ENCODE data around the gene RNF222. TPM values are rescaled to one million over a fixed set of nuclear protein-coding genes. Genes with fewer than 3 reads are reported as not detected.

Gene RNF222
- total RNA-seq, 4 donors from 2014 or later: 0.15 to 0.23 TPM; not detected in 2

DNA sequence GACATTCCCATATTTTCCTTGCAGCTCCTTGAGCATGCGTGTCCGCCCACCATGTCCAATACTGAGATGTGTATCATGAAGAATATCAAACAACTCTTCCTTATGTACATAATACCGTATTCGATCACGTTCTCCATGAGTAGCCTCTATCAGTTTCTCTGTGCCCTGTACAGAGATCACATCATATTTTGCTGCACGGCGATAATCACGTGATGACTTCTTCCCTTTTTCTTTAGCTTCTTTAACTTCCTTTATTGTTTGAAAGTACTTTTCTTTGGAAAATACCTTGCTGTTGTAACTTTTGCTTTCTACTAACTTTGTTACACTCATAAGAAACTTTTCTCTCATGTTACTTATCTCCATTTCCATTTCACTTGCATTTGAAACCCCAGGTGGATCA is 27.7 kb downstream of the RNF222 start:
- Histone ChIP-seq H3K27me3 (no peaks in the 10 kb centered on the region), H3K27ac (no peak overlapping the region), H3K4me3 (no peak overlapping the region), H3K4me1 (peaks cover 0 to 13% (median 0%) of the 10 kb centered on the region in 3 donors), H3K36me3 (peaks cover 0 to 54% of the 10 kb centered on the region in 2 donors), H3K9me3 (no peaks in the 10 kb centered on the region)
- 93 to 98% methylated on average over 8 of the region's 8 CpGs for WGBS, 2 donors (ENCODE audit: low coverage in 1 of 2)
- no peak for TF ChIP-seq EP300 (IDR thresholded peaks at IDR 0.05)
- TF ChIP-seq, protein P1, sequence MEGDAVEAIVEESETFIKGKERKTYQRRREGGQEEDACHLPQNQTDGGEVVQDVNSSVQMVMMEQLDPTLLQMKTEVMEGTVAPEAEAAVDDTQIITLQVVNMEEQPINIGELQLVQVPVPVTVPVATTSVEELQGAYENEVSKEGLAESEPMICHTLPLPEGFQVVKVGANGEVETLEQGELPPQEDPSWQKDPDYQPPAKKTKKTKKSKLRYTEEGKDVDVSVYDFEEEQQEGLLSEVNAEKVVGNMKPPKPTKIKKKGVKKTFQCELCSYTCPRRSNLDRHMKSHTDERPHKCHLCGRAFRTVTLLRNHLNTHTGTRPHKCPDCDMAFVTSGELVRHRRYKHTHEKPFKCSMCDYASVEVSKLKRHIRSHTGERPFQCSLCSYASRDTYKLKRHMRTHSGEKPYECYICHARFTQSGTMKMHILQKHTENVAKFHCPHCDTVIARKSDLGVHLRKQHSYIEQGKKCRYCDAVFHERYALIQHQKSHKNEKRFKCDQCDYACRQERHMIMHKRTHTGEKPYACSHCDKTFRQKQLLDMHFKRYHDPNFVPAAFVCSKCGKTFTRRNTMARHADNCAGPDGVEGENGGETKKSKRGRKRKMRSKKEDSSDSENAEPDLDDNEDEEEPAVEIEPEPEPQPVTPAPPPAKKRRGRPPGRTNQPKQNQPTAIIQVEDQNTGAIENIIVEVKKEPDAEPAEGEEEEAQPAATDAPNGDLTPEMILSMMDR (IDR thresholded peaks at IDR 0.05): no peak
- no peak for TF ChIP-seq POLR2AphosphoS5 (IDR thresholded peaks at IDR 0.05)
- no peak for TF ChIP-seq POLR2A (IDR thresholded peaks at IDR 0.05)
- no peak for ATAC-seq

DNA sequence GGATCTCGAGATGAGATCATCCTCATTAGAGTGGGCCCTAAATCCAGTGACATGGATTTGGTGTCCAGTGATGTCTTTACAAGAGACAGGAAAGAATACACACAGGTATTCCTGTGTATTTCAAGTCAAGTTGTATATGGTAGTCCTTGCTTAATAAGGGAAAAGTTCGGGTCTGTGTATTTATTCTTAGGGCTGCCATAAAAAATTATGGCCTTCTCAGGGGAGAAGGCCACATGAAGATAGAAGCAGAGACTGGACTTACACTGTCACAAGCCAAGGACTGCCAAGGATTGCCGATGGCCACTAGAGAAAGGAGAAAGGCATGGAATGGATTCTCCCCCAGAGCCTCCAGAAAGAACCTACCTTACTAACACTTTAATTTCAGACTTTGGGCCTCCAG is 29.4 kb downstream of the RNF222 start:
- no peak overlapping the region for H3K27ac ChIP-seq
- peaks cover 0 to 8% (median 0%) of the 10 kb centered on the region in 3 donors for H3K4me1 ChIP-seq
- H3K27me3 ChIP-seq: no peaks in the 10 kb centered on the region
- H3K9me3 ChIP-seq: no peaks in the 10 kb centered on the region
- H3K4me3 ChIP-seq: no peak overlapping the region
- peaks cover 0 to 63% of the 10 kb centered on the region in 2 donors for H3K36me3 ChIP-seq
- WGBS, 2 donors (ENCODE audit: low coverage in 1 of 2): 58 to 75% methylated on average over 2 to 3 of the region's 3 CpGs
- no peak for ATAC-seq
- TF ChIP-seq EP300 (IDR thresholded peaks at IDR 0.05): no peak
- no peak for TF ChIP-seq POLR2A (IDR thresholded peaks at IDR 0.05)
- no peak for TF ChIP-seq POLR2AphosphoS5 (IDR thresholded peaks at IDR 0.05)
- TF ChIP-seq, protein P1 (IDR thresholded peaks at IDR 0.05): no peak

- peak; percentile 48 for ATAC-seq
- Histone ChIP-seq H3K27ac (peak overlapping the region in 3 of 4 donors; percentile 25 to 54 (median 35)), H3K36me3 (peaks cover 0 to 55% of the 10 kb centered on the region in 2 donors), H3K9me3 (no peaks in the 10 kb centered on the region), H3K4me3 (no peak overlapping the region), H3K27me3 (no peaks in the 10 kb centered on the region), H3K4me1 (peaks cover 0 to under 1% (median 0%) of the 10 kb centered on the region in 3 donors)
- TF ChIP-seq EP300 (IDR thresholded peaks at IDR 0.05) (no peak), POLR2AphosphoS5 (IDR thresholded peaks at IDR 0.05) (peak; percentile 49)
- WGBS, 2 donors (ENCODE audit: low coverage in 1 of 2): 17 to 80% methylated on average over 1 of the region's 2 CpGs
These were observed 31.4 kb downstream of the RNF222 start for GRCh38 chr17:8366231-8366630.

DNA sequence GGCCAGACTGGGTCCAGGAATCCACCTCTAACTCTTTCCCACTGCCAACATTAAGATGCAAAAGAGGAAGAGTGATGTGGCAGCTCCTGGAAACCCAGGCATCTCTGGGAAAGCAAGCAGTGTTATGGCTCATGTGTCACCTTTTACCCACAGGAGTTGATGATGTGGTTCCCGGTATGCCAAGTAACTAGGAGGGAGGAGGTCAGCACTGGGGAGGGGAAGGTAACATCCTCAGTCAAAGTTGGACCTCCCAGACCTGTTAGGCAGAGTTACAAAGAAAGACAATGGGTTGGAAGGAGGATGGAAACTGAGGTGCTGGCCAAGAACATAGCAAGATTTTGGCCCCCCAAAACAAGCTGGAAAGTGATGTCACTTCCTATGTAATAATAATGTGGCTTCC is 32.5 kb downstream of the RNF222 start:
- peak; percentile 78 for ATAC-seq
- no peak overlapping the region for H3K4me3 ChIP-seq
- peak overlapping the region in 2 of 4 donors; percentile 2 to 75 for H3K27ac ChIP-seq
- no peaks in the 10 kb centered on the region for H3K4me1 ChIP-seq
- H3K9me3 ChIP-seq: no peaks in the 10 kb centered on the region
- TF ChIP-seq POLR2A (IDR thresholded peaks at IDR 0.05): no peak
- peak; percentile 56 for TF ChIP-seq POLR2AphosphoS5 (IDR thresholded peaks at IDR 0.05)
- no peaks in the 10 kb centered on the region for H3K27me3 ChIP-seq
- H3K36me3 ChIP-seq: peaks cover 0 to 46% of the 10 kb centered on the region in 2 donors
- 63 to 100% methylated on average over 1 of the region's 1 CpG for WGBS, 2 donors (ENCODE audit: low coverage in 1 of 2)

DNA sequence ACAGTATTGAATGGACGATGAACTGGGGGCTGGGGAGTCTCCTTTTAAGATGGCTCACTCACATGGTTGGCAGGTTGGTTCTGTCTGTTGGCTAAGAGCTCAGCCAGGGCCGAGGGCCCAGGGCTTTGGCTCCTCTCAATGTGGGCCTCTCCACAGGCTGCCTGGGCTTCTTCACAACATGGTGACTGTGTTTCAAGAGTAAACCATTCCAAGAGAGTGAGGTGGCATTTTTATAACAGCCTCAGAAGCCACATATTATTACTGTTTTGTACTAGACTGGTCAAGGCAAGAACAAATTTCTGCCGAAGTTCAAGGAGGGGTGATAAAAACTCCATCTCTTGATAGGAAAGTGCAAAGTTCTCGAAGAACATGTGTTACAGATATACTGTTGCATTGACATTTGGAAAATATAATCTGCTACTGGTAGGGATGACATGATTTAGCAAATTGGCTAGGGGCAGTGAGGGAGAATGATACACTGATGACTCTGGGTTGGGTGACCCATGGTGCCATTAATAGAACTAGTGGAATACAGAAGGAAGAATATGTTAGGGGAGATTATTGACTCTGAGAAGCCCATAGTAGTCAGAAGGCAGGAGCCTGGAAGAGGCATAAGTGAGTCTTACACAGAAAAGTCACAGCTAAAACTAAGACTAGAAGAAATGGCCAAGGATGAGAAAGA is 34.8 kb downstream of the RNF222 start:
- 92 to 100% methylated on average over 2 of the region's 4 CpGs for WGBS, 2 donors (ENCODE audit: low coverage in 1 of 2)
- no peak overlapping the region for H3K27ac ChIP-seq

More for the DNA sequence above, 34.8 kb downstream of the RNF222 start:
- no peaks in the 10 kb centered on the region for H3K9me3 ChIP-seq
- no peaks in the 10 kb centered on the region for H3K27me3 ChIP-seq
- TF ChIP-seq, protein P1 (IDR thresholded peaks at IDR 0.05): no peak
- TF ChIP-seq POLR2AphosphoS5 (IDR thresholded peaks at IDR 0.05) (no peak), EP300 (IDR thresholded peaks at IDR 0.05) (no peak), POLR2A (IDR thresholded peaks at IDR 0.05) (no peak)
- no peak overlapping the region for H3K4me3 ChIP-seq
- peaks cover 0 to 11% (median 0%) of the 10 kb centered on the region in 3 donors for H3K4me1 ChIP-seq
- peaks cover 0 to 22% of the 10 kb centered on the region in 2 donors for H3K36me3 ChIP-seq
- no peak for ATAC-seq
